GM19238 (cell line): ENCODE results near the gene AIP.
"Not testable (repeated sequence)": the region's sequence is repeated elsewhere in the genome, so short reads cannot be mapped to it uniquely, and the experiment has no call there.

Experiments
- DNase-seq: peaks from one replicate; pipeline ENCODE4 v3.0.0; 2011; ENCODE audit warnings: low spot score; ENCODE audit not compliant: insufficient read length

The AIP gene

DNA sequence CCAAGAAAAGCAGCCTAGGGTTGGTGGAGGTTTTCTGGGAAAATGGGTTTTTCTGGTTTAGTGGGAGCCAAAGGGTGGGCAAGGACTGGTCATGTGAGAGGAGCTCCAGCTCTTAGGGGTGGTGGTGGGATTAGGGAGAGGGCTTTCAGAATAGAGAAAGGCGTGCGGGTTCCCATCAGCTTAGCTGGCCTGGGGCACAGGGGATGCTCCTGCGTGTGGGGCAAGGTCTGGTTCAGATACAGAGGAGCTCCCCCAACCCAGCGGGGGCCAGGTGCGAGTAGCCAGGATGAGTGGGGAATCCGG is 14.4 kb upstream of the AIP start:
- no peak for DNase-seq

DNA sequence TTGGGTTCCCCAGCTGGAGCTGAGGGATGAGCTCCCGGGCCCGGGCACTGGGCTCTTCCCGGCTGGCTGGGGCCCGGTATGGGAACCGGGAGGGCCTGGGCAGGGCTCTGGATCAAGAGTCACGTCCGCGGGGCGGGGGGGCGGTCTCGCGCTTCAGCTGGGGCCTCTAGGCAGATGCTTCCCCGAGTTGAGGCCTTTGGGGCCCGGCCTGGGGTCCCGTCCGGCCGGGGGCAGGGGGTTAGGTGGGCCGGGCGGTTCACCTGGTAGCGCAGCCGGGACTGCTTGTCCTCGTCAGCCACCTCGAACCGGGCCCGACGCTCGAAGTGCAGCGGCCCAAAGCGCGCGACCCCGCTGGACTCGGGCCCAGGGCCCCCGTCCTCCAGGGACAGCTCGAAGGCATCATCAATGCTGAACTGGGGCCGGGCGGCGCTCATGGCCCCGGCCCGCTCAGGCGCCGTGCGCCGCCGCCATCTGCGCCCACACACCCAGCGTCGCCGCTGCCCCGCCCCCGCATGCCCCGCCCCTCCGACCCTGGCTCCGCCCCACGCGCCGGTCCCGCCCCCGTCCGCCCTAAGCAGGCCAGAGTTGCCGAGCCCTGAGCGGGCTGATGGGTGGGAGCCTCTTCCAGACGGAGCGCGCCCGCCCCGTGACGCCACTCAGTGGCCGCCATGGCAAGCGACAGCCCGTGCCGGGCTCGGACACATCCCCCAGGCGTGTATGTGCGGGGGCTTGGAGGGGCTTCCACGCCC is 13.9 kb upstream of the AIP start, which contains the start of gene TMEM134:
TSS of gene TMEM134 (minus strand) at position 493 of the 749 bp plus-strand sequence. CDS start at position 434, 59 bp downstream.
- peak; percentile 93 for DNase-seq

DNA sequence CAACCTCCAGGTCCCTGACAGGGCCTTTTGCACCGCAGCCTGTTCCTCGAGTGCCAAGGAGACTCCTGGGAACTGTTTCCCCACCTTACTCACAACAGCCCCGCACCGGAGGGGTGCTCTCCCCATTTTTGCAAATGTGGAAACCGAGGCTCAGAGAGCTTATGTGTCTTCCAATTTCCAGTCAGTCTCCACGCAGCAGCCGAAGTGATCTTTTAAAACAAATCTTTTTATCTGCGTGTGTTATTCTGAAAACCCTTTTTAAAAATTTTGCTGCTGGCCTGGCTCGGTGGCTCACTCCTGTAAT is 13.4 kb upstream of the AIP start:
- DNase-seq = no peak

DNA sequence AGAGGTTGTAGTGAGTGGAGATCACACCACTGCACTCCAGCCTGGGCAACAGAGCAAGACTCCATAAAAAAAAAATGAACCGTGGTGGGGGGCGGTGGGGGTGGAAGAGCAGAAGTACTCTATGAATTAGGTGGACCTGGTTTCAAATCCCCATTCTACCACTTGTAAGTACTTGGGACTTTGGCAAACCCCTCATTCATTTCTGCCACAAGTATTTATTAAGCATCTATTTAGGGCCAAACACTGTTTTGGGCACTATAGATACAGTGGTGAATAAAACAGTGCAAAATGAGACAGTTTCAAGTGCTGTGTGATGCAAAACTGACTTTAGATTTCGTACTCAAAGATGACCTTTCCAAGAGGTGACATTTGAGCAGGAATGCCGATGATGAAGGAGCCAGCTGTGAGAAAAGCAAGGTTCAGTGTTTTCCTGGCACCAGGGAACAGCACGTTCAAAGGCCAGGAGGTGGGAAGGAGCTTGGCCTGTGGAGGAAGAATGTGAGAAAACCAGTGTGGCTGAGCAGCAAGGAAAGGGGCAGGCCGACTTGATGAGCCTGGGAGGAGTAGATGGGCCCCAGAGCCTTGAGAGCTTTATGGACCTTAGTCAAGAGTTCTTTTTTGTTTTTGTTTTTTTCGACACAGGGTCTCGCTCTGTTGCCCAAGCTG is 12.4 kb upstream of the AIP start:
- DNase-seq = no peak

DNA sequence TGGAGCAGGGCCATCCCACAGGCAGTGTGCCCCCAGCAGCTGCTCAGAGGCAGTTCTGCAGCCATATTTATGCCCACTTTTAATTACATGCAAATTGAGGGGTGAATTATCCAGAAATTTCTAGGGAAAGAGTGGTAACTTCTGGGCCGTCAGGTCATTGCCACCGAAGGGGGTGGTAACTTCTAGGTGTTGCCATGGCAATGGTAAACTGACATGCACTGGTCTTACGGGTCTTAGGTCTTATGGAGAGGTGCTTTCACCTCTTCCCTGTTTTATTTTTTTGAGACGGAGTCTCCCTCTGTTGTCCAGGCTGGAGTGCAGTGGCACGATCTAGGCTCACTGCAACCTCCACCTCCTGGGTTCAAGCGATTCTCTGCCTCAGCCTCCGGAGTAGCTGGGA is 9.9 kb upstream of the AIP start:
- no peak for DNase-seq

DNA sequence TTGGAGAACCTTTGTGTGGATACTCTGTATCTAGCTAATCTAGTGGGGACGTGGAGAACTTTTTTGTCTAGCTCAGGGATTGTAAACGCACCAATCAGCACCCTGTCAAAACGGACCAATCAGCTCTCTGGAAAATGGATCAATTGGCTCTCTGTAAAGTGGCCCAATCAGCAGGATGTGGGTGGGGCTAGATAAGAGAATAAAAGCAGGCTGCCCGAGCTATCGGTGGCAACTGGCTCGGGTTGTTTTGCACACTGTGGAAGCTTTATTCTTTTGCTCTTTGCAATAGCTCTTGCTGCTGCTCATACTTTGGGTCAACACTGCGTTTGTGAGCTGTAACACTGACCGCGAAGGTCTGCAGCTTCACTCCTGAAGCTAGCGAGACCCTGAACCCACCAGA is 6.1 kb upstream of the AIP start:
- DNase-seq = not testable (repeated sequence)

DNA sequence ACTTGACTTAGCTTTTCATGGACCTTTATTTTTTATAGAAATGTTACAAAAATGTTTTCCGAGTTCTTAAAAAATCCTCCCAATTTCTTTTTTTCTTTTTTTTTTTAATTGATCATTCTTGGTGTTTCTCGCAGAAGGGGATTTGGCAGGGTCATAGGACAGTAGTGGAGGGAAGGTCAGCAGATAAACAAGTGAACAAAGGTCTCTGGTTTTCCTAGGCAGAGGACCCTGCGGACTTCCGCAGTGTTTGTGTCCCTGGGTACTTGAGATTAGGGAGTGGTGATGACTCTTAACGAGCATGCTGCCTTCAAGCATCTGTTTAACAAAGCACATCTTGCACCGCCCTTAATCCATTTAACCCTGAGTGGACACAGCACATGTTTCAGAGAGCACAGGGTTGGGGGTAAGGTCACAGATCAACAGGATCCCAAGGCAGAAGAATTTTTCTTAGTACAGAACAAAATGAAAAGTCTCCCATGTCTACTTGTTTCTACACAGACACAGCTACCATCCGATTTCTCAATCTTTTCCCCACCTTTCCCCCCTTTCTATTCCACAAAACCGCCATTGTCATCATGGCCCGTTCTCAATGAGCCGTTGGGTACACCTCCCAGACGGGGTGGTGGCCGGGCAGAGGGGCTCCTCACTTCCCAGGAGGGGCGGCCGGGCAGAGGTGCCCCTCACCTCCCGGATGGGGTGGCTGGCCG is 5.3 kb upstream of the AIP start:
- DNase-seq = not testable (repeated sequence)

DNA sequence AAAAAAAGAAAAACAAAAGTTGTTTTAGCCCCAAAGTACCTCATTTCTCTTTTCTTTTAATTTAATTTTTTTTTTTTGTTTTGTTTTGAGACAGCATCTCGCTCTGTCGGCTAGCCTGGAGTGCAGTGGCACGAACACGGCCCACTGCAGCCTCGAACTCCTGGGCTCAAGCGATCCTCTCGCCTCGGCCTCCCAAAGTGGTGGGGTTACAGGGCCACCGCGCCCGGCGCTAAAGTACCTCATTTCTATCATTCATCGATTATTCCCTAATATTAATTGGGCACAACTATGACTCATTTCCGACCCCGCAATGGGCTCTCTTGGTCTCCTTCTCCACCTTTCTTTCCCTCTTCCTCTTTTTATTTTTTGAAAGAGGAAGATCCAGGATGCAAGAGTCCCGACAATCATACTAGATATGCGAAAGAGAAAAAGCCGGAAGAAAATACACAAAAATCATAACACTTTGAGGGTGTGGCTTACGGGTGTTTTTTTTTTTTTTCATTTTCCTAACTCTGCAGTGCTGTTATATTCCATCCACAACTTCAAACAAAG is 475 bp upstream of the AIP start:
- DNase-seq = no peak

DNA sequence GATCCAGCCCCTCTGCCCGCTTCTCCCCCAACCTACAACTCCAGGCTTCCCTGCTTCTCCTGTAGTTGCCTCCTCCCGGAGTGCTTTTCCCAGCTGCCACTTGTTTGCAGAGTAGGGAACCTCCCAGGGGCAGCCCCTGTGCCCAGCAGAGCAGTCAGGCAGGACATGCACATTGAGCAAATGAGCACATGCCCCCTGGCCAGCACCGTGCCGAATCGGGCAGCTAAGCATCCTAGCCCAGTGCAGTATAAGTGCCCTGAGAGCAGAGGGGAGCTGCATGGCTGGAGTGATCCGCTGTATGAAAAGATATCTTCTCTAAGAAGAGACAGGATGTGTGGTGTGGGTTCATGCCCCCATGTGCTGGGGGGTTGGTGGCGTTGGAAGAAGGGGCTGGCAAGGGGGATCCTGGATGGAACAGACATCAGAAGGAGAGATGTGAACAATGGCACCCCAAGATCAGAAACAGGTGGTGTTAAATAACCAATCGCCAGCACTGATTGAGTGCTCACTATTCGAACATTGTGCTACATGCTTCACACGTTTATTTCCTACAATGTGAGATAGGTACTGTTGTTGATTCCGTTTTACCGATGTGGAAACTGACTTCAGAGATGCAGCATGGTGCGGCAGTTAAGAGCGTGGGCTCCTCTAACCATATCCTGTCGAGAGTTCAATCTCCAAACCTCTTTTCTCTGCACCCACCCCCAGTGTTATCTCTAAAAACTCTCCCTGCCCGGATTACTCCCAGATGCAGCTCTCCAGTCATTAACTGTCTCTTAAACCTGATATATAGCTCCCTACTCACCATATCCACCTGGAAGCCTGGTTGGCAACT is 1.2 kb downstream of the AIP start:
- DNase-seq = no peak

DNA sequence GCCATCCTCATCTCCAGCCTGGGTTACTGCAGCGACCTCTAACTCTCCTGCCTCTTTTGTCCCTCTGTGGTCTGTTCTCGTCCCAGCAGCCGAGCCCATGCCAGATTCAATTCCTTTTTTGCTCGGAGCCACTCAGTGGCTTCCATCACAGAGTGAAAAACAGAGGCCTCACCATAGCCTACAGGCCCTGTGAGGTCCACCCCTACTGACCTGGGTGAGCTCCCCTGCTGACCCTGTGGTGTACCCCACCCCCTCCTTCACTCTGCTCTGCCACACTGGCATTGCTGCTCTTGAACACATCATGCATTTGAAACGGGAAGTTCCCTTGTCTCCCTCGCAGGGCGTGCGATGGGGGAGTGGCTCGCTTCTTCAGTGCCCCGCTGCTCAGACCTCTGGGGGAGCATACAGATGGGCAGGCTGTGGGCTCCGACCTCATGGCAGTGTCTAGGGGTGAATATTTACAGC is 2.1 kb downstream of the AIP start:
- DNase-seq = no peak

DNA sequence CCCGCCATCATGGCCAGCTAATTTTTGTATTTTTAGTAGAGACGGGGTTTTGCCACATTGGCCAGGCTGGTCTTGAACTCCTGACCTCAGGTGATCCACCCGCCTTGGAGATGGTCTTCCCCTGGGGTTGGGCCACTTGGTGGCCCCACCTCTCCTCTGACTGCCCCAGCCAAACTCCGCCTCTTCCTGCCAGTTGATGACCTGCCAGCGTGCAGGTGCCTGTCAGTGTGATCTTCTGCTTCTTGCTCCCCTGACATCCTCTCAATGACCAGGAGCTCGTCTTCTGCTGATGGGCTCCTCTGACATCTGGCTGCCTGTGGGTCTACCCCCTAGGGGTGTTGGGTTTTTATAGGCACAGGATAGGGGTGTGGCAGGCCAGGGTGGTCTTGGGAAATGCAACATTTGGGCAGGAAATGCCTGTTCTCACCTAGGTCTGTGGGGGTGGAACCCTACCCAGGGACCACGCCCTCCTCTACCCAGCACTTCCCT is 3.1 kb downstream of the AIP start:
- not testable (repeated sequence) for DNase-seq

DNA sequence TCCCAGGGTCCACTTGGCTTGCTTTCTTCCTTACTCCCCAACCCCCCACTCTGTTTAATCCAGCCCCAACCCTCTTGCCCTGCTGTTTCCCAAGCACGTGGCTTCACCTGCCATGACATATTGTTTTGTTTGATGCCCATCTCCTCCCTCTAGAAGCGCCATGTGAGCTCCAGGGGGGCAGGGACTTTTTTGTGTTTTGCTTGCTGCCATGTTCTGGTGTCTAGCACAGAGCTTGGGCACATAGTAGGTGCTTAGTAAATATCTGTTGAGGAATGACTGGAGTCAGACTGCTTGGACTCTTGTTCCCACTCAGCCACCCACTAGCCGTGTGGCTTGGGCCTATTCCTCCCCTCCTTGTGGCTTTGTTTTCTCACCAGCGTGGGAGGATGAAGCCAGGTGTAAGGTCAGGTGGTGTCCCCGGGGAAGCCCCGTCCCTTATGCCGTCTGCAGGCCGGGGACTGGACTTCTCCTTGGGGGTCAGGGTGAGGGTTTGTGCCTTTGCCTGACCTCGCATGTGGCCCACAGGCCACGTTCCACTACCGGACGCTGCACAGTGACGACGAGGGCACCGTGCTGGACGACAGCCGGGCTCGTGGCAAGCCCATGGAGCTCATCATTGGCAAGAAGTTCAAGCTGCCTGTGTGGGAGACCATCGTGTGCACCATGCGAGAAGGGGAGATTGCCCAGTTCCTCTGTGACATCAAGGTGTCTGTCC is 3.8 kb downstream of the AIP start:
- peak; percentile 77 for DNase-seq

DNA sequence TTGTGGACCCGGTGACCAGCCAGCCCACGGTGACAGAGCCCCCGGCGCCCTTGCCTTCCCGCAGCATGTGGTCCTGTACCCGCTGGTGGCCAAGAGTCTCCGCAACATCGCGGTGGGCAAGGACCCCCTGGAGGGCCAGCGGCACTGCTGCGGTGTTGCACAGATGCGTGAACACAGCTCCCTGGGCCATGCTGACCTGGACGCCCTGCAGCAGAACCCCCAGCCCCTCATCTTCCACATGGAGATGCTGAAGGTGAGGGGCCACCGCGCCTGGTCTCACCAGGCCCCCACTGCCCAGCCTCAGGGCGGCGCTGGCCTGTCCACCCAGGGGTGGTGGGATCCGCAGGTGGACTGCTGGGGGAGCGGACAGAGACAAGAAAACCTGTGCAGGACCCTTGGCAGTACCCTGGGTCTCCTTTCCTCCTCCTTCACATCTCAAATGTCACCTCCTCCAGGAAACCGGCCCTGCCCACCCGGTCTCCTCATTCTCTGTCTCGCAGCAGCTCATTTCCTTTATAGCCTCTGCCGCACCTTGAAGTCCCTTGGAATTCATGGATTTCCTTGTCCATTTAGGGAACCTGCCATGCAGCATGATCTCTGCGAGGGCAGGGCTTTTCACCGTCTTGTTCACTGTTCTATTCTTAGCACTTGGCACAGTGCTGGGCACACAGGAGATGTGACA is 6.5 kb downstream of the AIP start:
- no peak for DNase-seq

DNA sequence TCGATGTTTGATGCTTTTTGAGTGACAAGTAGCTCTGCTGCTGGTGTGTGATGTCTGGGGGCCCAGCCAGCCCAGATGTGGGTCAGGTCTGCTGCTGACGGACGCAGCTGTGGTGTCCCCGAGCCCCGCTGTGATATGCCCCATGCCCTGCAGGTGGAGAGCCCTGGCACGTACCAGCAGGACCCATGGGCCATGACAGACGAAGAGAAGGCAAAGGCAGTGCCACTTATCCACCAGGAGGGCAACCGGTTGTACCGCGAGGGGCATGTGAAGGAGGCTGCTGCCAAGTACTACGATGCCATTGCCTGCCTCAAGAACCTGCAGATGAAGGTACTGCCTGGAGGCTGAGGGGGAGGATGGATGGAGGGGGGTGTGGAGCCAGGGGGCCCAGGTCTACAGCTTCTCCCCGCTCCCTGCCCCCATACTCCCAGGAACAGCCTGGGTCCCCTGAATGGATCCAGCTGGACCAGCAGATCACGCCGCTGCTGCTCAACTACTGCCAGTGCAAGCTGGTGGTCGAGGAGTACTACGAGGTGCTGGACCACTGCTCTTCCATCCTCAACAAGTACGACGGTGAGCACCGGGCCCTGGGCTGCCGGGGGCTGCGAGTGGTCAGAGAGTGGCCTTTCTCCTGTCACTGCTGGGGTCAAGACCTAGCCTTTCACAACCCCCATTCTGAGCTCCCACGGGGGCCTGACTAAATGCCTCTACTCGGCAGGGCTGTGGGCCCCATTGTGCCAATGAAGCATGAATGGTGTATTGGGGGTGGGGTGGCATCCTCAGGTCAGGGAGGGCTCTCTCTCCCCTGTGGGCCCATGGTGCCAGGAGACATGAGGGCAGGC is 7.3 kb downstream of the AIP start:
- no peak for DNase-seq

DNA sequence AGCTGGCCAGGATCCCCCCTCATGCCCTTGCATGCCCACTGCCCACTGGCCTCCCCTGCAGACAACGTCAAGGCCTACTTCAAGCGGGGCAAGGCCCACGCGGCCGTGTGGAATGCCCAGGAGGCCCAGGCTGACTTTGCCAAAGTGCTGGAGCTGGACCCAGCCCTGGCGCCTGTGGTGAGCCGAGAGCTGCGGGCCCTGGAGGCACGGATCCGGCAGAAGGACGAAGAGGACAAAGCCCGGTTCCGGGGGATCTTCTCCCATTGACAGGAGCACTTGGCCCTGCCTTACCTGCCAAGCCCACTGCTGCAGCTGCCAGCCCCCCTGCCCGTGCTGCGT is 7.9 kb downstream of the AIP start:
- DNase-seq = no peak

DNA sequence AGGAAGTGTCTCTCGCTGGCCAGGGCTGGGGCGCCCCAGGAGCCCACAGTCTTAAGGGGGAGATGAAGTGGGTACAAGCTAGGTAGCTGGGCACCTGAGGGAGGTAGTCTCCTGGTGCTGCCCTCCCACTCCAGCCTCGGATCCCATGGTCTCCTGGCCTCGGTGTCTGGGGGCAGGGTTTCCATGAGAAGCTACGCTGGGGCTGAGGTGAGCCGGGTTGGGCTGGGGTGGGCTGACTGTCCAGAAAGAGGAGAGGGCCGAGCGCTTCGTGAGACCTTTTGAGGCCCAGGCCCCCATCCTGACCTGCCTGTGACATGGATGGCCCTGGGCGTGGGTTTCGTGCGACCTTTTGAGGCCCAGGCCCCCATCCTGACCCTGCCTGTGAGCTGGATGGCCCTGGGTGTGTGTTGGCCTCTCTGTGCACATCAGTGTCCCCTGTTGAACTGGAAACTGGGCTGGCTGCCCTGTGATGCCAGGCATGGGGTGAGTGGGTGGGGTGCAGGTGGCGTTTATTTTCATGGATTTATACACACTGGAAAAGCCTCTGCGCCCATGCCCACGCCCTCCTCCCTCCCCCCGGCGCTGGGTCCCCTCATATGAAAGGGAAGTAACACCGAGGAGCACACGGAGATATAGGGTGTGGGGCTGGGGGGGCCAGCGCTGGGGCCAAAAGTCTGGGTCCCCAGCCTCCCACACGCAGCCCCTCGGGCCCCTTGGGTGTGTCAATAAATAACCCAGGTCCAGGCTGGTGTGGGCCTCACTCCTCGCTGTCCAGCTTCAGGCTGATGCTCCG is 8.6 kb downstream of the AIP start:
- no peak for DNase-seq

DNA sequence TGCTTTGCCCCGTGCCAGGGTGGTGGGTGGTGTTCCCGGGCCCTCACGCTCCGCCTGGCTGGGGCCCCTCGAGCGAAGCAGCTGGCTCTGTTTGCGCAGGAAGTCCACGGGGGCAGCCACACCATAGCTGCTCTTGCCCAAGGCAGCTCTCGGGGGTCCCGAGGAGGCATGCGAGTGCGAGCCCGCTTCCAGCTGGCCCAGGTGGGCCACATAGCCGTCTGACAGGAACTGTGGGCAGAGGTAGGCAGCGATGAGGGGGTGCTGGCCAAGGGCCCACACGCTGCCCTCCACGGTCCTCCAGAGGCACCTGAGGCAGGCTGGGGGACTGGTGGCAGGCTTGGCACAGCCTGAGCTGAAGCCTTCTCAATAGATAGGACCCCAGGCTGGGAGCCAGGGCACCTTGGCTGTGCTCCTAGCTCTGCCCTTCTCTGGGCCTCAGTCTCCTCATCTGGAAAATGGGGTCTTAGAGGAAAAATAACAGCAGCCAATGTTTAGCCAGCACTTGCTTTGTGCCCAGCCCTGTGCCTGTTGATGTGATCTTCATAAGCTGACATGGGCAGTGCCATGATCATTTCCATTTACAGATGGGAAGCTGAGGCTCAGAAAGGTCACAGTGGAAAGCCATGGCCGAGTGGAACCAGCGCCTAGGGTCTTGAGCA is 9.4 kb downstream of the AIP start:
- DNase-seq = no peak
